Lower lobe of right lung (tissue), 2 donors: ENCODE measurements around the gene SETD1A. TPM values are rescaled to one million over a fixed set of nuclear protein-coding genes. Genes with fewer than 3 reads are reported as not detected.
A peak's percentile ranks its signal among the peaks of the same experiment; 100 is the strongest.

Source experiments
- ATAC-seq, 2 donors: fragments of 200-7000 bp; cut with Tn5 transposase; one replicate each; pipeline ENCODE4 v1.9.1; 2020 to 2022; ENCODE audit warnings: mild to moderate bottlenecking in 2 of 2, moderate library complexity in 2 of 2
- DNase-seq: peaks from one replicate; pipeline ENCODE4 v3.0.0-alpha.2; 2020
- H3K27ac ChIP-seq: fragments of 200-600 bp; one replicate; pipeline ENCODE4 v1.8.0; 2022
- H3K27me3 ChIP-seq: fragments of 200-600 bp; one replicate; pipeline ENCODE4 v1.8.0; 2022; ENCODE audit warnings: low read depth
- H3K36me3 ChIP-seq: fragments of 200-600 bp; one replicate; pipeline ENCODE4 v1.8.0; 2022; ENCODE audit warnings: mild to moderate bottlenecking
- H3K4me1 ChIP-seq: fragments of 200-600 bp; one replicate; pipeline ENCODE4 v1.8.0; 2022
- H3K4me3 ChIP-seq: fragments of 200-600 bp; one replicate; pipeline ENCODE4 v1.8.0; 2022; ENCODE audit warnings: mild to moderate bottlenecking
- H3K9me3 ChIP-seq: fragments of 200-600 bp; one replicate; pipeline ENCODE4 v1.8.0; 2022
- CTCF ChIP-seq: fragments of 200-600 bp; IDR thresholded peaks from one replicate; pipeline ENCODE4 v1.8.0; 2022; ENCODE audit warnings: antibody characterized with exemption, mild to moderate bottlenecking
- intact Hi-C: fragments of 100-400 bp; cut with DNase I; formaldehyde crosslinking; loops from one replicate; pipeline ENCODE4 v1.11.0; 2022
- total RNA-seq: library from RNA; stranded (reverse); fragmentation: NEBNext Ultra II Directional; extraction: Animal tissue kit (Norgen Biotek cat#: 25700); gene quantifications from one replicate; pipeline ENCODE4 v1.2.1, GENCODE V29; 2021
- donor health status: DM: no; HTN: yes; CAD: no; lungs with severe emphysema.

Gene SETD1A
- total RNA-seq, 1 donor from 2014 or later = 15.0 TPM

GRCh38 chr16:30949650-30950515 lies 7.7 kb upstream of the SETD1A start:
- Histone ChIP-seq H3K36me3 (peaks cover 1% of the 10 kb centered on the region), H3K9me3 (no peaks in the 10 kb centered on the region), H3K4me3 (peak overlapping the region; percentile 91), H3K4me1 (peaks cover 47% of the 10 kb centered on the region), H3K27me3 (no peaks in the 10 kb centered on the region), H3K27ac (peak overlapping the region; percentile 94)
- peak; percentile 86 for DNase-seq
- peak; percentile 41 to 65 for ATAC-seq
- intact Hi-C loops = no loop called here
- TF ChIP-seq CTCF = peak; percentile 18

- Histone ChIP-seq H3K4me3 (peak overlapping the region; percentile 91), H3K27ac (peak overlapping the region; percentile 94), H3K4me1 (peaks cover 47% of the 10 kb centered on the region), H3K9me3 (no peaks in the 10 kb centered on the region), H3K36me3 (no peaks in the 10 kb centered on the region), H3K27me3 (no peaks in the 10 kb centered on the region)
- intact Hi-C loops = no loop called here
- TF ChIP-seq CTCF = no peak
- DNase-seq (no peak), ATAC-seq (no peak)
Observed at GRCh38 chr16:30950516-30951065, 7.0 kb upstream of the SETD1A start.

- TF ChIP-seq CTCF = no peak
- H3K9me3 ChIP-seq = no peaks in the 10 kb centered on the region
- ATAC-seq (no peak), DNase-seq (no peak)
- H3K27me3 ChIP-seq = no peaks in the 10 kb centered on the region
- H3K4me3 ChIP-seq = no peak overlapping the region
- peak overlapping the region; percentile 11 for H3K27ac ChIP-seq
- H3K36me3 ChIP-seq = no peaks in the 10 kb centered on the region
- peaks cover 47% of the 10 kb centered on the region for H3K4me1 ChIP-seq
- intact Hi-C loops = no loop called here
Observed at GRCh38 chr16:30951193-30951592, 6.4 kb upstream of the SETD1A start.

GRCh38 chr16:30951750-30952149 lies 5.8 kb upstream of the SETD1A start:
- peaks cover 51% of the 10 kb centered on the region for H3K4me1 ChIP-seq
- H3K27ac ChIP-seq = peak overlapping the region; percentile 11
- DNase-seq (no peak), ATAC-seq (no peak)
- no peak overlapping the region for H3K4me3 ChIP-seq
- no peaks in the 10 kb centered on the region for H3K36me3 ChIP-seq
- H3K27me3 ChIP-seq = no peaks in the 10 kb centered on the region
- TF ChIP-seq CTCF = no peak
- intact Hi-C loops = no loop called here
- no peaks in the 10 kb centered on the region for H3K9me3 ChIP-seq

GRCh38 chr16:30953111-30953510 lies 4.4 kb upstream of the SETD1A start:
- Histone ChIP-seq H3K27me3 (no peaks in the 10 kb centered on the region), H3K9me3 (no peaks in the 10 kb centered on the region), H3K4me1 (peaks cover 49% of the 10 kb centered on the region), H3K36me3 (no peaks in the 10 kb centered on the region), H3K27ac (no peak overlapping the region), H3K4me3 (no peak overlapping the region)
- ATAC-seq = no peak
- intact Hi-C loops = no loop called here
- no peak for TF ChIP-seq CTCF
- DNase-seq = no peak
